ENCODE data around the gene ARHGAP6.

Gene ARHGAP6

GRCh38 chrX:11577603-11578002, 88.1 kb downstream of the ARHGAP6 start:
- no peaks in the 10 kb centered on the region for H3K9me3 ChIP-seq (ENCODE audit: control insufficient read depth, insufficient read depth, low read length)
- no peaks in the 10 kb centered on the region for H3K4me1 ChIP-seq (ENCODE audit: insufficient read depth, low read length)
- H3K9ac ChIP-seq (ENCODE audit: low read depth, low read length) = no peak overlapping the region
- H3K36me3 ChIP-seq (ENCODE audit: insufficient read depth, low read length) = no peaks in the 10 kb centered on the region

DNA sequence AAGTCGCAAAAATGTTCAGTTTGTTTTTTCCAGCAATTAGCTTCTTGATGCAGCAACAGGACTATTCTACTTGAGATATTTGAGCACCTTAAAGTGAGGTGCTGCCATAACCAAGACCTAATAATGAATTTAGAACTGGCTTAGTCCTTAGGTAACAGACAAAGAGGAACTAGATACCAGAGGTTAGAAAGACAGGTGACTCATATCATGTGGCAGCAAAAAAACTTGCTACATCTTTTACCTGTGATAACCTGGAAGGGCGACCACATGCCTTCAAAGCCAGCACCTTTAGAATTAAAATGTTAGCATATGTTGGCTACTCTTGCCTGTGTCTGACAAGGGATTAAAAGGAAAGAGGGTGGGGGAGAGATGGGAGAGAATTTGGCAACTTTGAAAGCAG, 90.4 kb downstream of the ARHGAP6 start:
- no peaks in the 10 kb centered on the region; the same call in 1 of the 2 replicates for H3K9me3 ChIP-seq (ENCODE audit: control insufficient read depth, insufficient read depth, low read length)
- H3K9ac ChIP-seq (ENCODE audit: low read depth, low read length) = no peak overlapping the region
- no peaks in the 10 kb centered on the region for H3K36me3 ChIP-seq (ENCODE audit: insufficient read depth, low read length)
- H3K4me1 ChIP-seq (ENCODE audit: insufficient read depth, low read length) = no peaks in the 10 kb centered on the region

- Histone ChIP-seq H3K9ac (ENCODE audit: low read depth, low read length) (no peak overlapping the region), H3K9me3 (ENCODE audit: control insufficient read depth, insufficient read depth, low read length) (no peaks in the 10 kb centered on the region; the same call in 1 of the 2 replicates), H3K4me1 (ENCODE audit: insufficient read depth, low read length) (no peaks in the 10 kb centered on the region), H3K36me3 (ENCODE audit: insufficient read depth, low read length) (no peaks in the 10 kb centered on the region)
Measured at GRCh38 chrX:11567528-11568220, 98.0 kb downstream of the ARHGAP6 start.

DNA sequence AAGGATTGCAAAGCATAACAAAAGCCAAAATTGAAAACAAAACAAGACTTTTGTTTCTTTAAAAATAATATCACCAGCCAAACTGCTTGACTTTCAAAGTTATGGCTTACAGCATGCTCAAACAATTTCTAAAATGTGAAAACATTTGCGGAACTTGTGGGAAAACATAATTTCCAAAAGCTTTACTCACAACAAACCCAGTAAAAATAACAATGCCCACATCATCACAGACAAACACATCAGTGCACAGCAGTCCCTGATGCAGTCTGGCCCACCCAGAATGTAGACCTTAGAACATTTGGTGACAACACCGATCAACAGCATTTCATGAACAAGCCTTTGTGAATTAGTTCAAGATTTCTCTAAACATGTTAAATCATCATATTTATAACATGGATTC, 98.9 kb downstream of the ARHGAP6 start:
- Histone ChIP-seq H3K9me3 (ENCODE audit: control insufficient read depth, insufficient read depth, low read length) (no peaks in the 10 kb centered on the region; the same call in 1 of the 2 replicates), H3K9ac (ENCODE audit: low read depth, low read length) (no peak overlapping the region), H3K4me1 (ENCODE audit: insufficient read depth, low read length) (no peaks in the 10 kb centered on the region), H3K36me3 (ENCODE audit: insufficient read depth, low read length) (no peaks in the 10 kb centered on the region)

- H3K9ac ChIP-seq (ENCODE audit: low read depth, low read length) = no peak overlapping the region
- H3K9me3 ChIP-seq (ENCODE audit: control insufficient read depth, insufficient read depth, low read length) = no peaks in the 10 kb centered on the region; the same call in 1 of the 2 replicates
- no peaks in the 10 kb centered on the region for H3K4me1 ChIP-seq (ENCODE audit: insufficient read depth, low read length)
- no peaks in the 10 kb centered on the region for H3K36me3 ChIP-seq (ENCODE audit: insufficient read depth, low read length)
Measured at GRCh38 chrX:11566173-11566572, 99.5 kb downstream of the ARHGAP6 start.

DNA sequence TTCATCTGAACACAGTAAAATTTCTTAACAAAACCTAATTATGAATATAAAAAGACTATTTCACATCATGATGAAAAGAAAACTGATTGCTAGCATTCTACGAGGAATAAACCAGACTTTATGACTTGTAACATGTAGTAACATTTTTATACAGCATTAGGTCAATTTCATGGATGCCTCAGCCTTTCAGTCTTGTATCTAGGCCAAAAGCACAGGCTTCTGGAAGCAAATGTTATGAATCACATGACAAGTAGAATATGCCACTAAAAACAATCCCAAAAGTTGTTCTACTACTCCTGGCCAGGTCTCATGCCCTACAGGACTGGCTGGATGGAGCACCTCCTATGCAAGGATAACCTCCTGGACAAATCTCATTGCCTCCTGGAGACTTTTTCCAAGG, 101.2 kb downstream of the ARHGAP6 start:
- no peaks in the 10 kb centered on the region for H3K36me3 ChIP-seq (ENCODE audit: insufficient read depth, low read length)
- H3K9me3 ChIP-seq (ENCODE audit: control insufficient read depth, insufficient read depth, low read length) = no peaks in the 10 kb centered on the region
- H3K4me1 ChIP-seq (ENCODE audit: insufficient read depth, low read length) = no peaks in the 10 kb centered on the region
- H3K9ac ChIP-seq (ENCODE audit: low read depth, low read length) = no peak overlapping the region

DNA sequence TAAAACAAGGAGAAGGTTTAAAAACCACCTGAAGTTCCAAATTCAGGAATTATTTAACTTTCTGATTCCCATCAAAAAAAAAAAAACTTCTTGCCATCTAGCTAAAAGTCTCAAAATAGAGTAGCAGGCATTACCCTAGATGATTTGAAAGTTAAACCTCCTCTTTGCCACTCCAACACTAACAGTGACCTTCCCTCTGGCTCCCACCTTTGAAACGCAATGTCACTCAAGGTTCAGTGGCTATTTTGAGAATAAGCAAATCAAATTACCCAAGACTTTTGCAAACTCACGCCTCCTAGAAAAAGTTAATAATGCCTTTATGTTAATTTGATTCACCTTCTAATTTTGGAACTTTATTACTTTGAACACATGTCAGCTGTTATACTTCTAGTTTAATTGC, 103.2 kb downstream of the ARHGAP6 start:
- Histone ChIP-seq H3K36me3 (ENCODE audit: insufficient read depth, low read length) (no peaks in the 10 kb centered on the region), H3K4me1 (ENCODE audit: insufficient read depth, low read length) (no peaks in the 10 kb centered on the region), H3K9me3 (ENCODE audit: control insufficient read depth, insufficient read depth, low read length) (no peaks in the 10 kb centered on the region), H3K9ac (ENCODE audit: low read depth, low read length) (no peak overlapping the region)

DNA sequence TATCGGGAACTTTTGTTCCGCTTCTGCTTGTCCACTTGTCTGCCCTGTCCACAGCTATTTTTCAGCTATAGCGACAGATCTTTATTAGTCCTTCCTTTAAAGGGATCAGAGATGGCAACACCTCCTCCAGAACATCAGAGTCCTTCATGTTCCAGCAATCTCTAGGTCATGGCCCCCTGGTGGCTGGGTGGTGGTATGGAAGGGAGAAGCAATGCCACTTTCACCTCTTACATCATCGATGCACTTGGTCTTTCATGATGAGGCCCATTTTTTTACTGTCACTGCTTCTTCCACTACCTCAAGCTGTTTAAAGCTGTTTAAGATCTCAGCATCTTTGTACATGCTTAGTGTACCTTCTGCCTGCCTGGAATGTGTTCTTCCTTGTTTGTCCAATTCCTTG, 106.7 kb downstream of the ARHGAP6 start:
- Histone ChIP-seq H3K4me1 (ENCODE audit: insufficient read depth, low read length) (no peaks in the 10 kb centered on the region), H3K9ac (ENCODE audit: low read depth, low read length) (no peak overlapping the region), H3K9me3 (ENCODE audit: control insufficient read depth, insufficient read depth, low read length) (no peaks in the 10 kb centered on the region), H3K36me3 (ENCODE audit: insufficient read depth, low read length) (no peaks in the 10 kb centered on the region)

DNA sequence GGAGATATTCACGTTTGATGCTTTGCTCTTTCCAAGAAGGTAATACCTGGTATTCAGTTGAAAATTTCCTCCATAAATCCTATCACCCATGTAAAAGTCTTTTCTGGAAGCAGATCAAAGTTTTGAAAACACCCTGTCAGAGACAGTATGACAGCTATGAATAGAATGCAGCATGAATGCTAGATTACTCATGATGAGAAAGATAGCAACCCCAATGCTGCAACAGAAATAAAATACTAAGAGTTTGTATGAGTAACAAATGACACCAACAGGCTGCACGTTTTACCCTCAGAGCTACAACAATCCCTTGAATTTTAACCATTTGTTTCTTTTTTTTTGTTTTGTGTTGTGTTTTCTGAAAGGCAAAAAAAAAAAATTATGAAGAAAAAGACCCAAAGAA, 108.6 kb downstream of the ARHGAP6 start:
- Histone ChIP-seq H3K4me1 (ENCODE audit: insufficient read depth, low read length) (no peaks in the 10 kb centered on the region), H3K9me3 (ENCODE audit: control insufficient read depth, insufficient read depth, low read length) (no peaks in the 10 kb centered on the region), H3K36me3 (ENCODE audit: insufficient read depth, low read length) (no peaks in the 10 kb centered on the region), H3K9ac (ENCODE audit: low read depth, low read length) (no peak overlapping the region)

- Histone ChIP-seq H3K4me1 (ENCODE audit: insufficient read depth, low read length) (no peaks in the 10 kb centered on the region), H3K9me3 (ENCODE audit: control insufficient read depth, insufficient read depth, low read length) (no peaks in the 10 kb centered on the region), H3K36me3 (ENCODE audit: insufficient read depth, low read length) (no peaks in the 10 kb centered on the region)
Measured at GRCh38 chrX:11555759-11556158, 110.0 kb downstream of the ARHGAP6 start.

DNA sequence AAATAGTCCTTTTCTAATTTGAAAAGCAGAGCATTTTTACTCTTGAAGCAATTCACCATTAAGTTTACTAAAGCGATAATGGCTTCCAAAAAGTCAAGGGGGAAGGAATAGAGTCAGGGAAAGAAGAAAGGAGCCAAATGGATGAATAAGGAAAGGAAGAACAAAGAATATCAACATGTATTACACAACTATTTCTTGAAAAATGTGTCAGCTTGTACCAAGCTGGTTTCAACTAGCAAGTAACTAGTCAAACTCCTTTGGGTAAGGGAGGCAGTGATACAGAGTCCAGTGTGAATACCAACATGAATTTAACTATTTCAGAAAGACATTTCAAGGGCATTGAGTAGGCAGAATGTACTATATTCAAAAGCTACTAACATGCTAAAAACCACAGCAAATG, 112.1 kb downstream of the ARHGAP6 start:
- Histone ChIP-seq H3K9me3 (ENCODE audit: control insufficient read depth, insufficient read depth, low read length) (no peaks in the 10 kb centered on the region), H3K4me1 (ENCODE audit: insufficient read depth, low read length) (no peaks in the 10 kb centered on the region), H3K36me3 (ENCODE audit: insufficient read depth, low read length) (no peaks in the 10 kb centered on the region), H3K9ac (ENCODE audit: low read depth, low read length) (no peak overlapping the region)

More at GRCh38 chrX:11555759-11556158, 110.0 kb downstream of the ARHGAP6 start:
- H3K9ac ChIP-seq (ENCODE audit: low read depth, low read length) = no peak overlapping the region

- no peaks in the 10 kb centered on the region for H3K36me3 ChIP-seq (ENCODE audit: insufficient read depth, low read length)
- H3K9ac ChIP-seq (ENCODE audit: low read depth, low read length) = no peak overlapping the region
- H3K4me1 ChIP-seq (ENCODE audit: insufficient read depth, low read length) = no peaks in the 10 kb centered on the region
- no peaks in the 10 kb centered on the region for H3K9me3 ChIP-seq (ENCODE audit: control insufficient read depth, insufficient read depth, low read length)
Measured at GRCh38 chrX:11551151-11551550, 114.6 kb downstream of the ARHGAP6 start.

- Histone ChIP-seq H3K9me3 (ENCODE audit: control insufficient read depth, insufficient read depth, low read length) (no peaks in the 10 kb centered on the region), H3K36me3 (ENCODE audit: insufficient read depth, low read length) (no peaks in the 10 kb centered on the region), H3K9ac (ENCODE audit: low read depth, low read length) (no peak overlapping the region), H3K4me1 (ENCODE audit: insufficient read depth, low read length) (no peaks in the 10 kb centered on the region)
Measured at GRCh38 chrX:11546917-11547316, 118.8 kb downstream of the ARHGAP6 start.

GRCh38 chrX:11543249-11543648, 122.5 kb downstream of the ARHGAP6 start:
- H3K36me3 ChIP-seq (ENCODE audit: insufficient read depth, low read length) = no peaks in the 10 kb centered on the region
- H3K4me1 ChIP-seq (ENCODE audit: insufficient read depth, low read length) = no peaks in the 10 kb centered on the region
- H3K9me3 ChIP-seq (ENCODE audit: control insufficient read depth, insufficient read depth, low read length) = no peaks in the 10 kb centered on the region
- H3K9ac ChIP-seq (ENCODE audit: low read depth, low read length) = no peak overlapping the region

GRCh38 chrX:11541510-11541909, 124.2 kb downstream of the ARHGAP6 start:
- no peaks in the 10 kb centered on the region for H3K36me3 ChIP-seq (ENCODE audit: insufficient read depth, low read length)
- no peaks in the 10 kb centered on the region for H3K4me1 ChIP-seq (ENCODE audit: insufficient read depth, low read length)
- H3K9ac ChIP-seq (ENCODE audit: low read depth, low read length) = no peak overlapping the region
- no peaks in the 10 kb centered on the region for H3K9me3 ChIP-seq (ENCODE audit: control insufficient read depth, insufficient read depth, low read length)

Measured in ES-I3 (cell line).